Ovary (tissue), 9 donors: ENCODE results near the gene SLC39A8. TPM values are rescaled to one million over a fixed set of nuclear protein-coding genes. Genes with fewer than 3 reads are reported as not detected.

Experiments
- DNase-seq, 5 donors: peaks; one replicate each; pipeline ENCODE4 v3.0.0-alpha.2; 2019 to 2020
- H3K27ac ChIP-seq, 2 donors: fragments of 200-600 bp; one replicate each; pipeline versions ENCODE4 v1.5.1 to v1.8.0; 2019 to 2022
- H3K27me3 ChIP-seq: fragments of 200-600 bp; one replicate; pipeline ENCODE4 v1.8.0; 2022
- H3K36me3 ChIP-seq: fragments of 200-600 bp; sonication (generic); one replicate; pipeline ENCODE4 v1.5.1; 2019
- H3K4me1 ChIP-seq: one replicate; pipeline ENCODE4 v1.8.1; 2013; ENCODE audit warnings: mild to moderate bottlenecking, moderate library complexity; ENCODE audit not compliant: insufficient read depth
- H3K4me3 ChIP-seq: fragments of 200-600 bp; sonication (generic); one replicate; pipeline ENCODE4 v1.5.1; 2017
- H3K9me3 ChIP-seq, 2 donors: fragments of 200-600 bp in 1 of 2; sonication (generic) in 1 of 2; one replicate each; pipeline versions ENCODE4 v1.5.1 to v1.8.1; 2013 to 2019; ENCODE audit warnings: mild to moderate bottlenecking in 1 of 2, moderate library complexity in 1 of 2
- CTCF ChIP-seq, 3 donors: fragments of 450-650 bp in 2 of 3; fragments of 200-600 bp in 1 of 3; IDR thresholded peaks; one replicate each; pipeline versions ENCODE4 v1.5.1 to v1.8.0; 2016 to 2022; ENCODE audit warnings: antibody characterized with exemption in 3 of 3, mild to moderate bottlenecking in 1 of 3
- EP300 ChIP-seq: sonication (generic); formaldehyde crosslinking; IDR thresholded peaks from one replicate; pipeline ENCODE4 v1.6.1; 2017; ENCODE audit warnings: antibody characterized with exemption
- POLR2A ChIP-seq: fragments of 450-650 bp; IDR thresholded peaks from one replicate; pipeline ENCODE4 v1.6.1; 2017; ENCODE audit warnings: antibody characterized with exemption, mild to moderate bottlenecking, moderate library complexity
- WGBS, 3 donors: extraction: QIAGEN DNeasy Blood & Tissue Kit in 1 of 3; methylation state at CpG; one replicate each; pipeline versions ENCODE4 v1.1.5 to v1.1.7; 2013 to 2017; 5-methylcytosine and 5-hydroxymethylcytosine counted together
- intact Hi-C, 4 donors: fragments of 100-400 bp; cut with DNase I; formaldehyde crosslinking; loops; one replicate each; pipeline versions ENCODE4 v1.11.0 to v1.15.1; 2022 to 2023
- polyA plus RNA-seq, 2 donors: library from polyadenylated mRNA; stranded (reverse); fragments of 200-250 nt in 1 of 2; fragments of 350-450 nt in 1 of 2; fragmentation: Illumina TruSeq in 1 of 2; extraction: RNeasy Lipid Tissue Mini Kit (QIAGEN cat#74804) in 1 of 2; gene quantifications; one replicate each; pipeline ENCODE4 v1.2.3, GENCODE V29; 2013 to 2014
- total RNA-seq, 7 donors: library from RNA; depleted of rRNA in 2 of 7; stranded (reverse); fragments of >200 nt in 2 of 7; fragmentation: NEBNext Ultra II Directional in 3 of 7; extraction: Animal tissue kit (Norgen Biotek cat#: 25700) in 3 of 7; gene quantifications; one replicate each; pipeline versions ENCODE4 v1.1.0 to v1.2.4, GENCODE V29; 2016 to 2023
- donor health status: DM: no; HTN: no; CAD: no; lungs with moderate emphysema.
- donor health status: DM: no; HTN: no; CAD: no.
- donor health status: Bipolar disorder and iron deficiency.
- donor health status: DM: yes; HTN: yes; CAD: no.
- donor health status: DM: no; HTN: no; CAD: no.
- donor health status: DM: yes; HTN: yes; CAD: no.

SLC39A8 gene
- total and polyA plus RNA-seq, 9 donors = 11.5 to 28.7 (median 19.2) TPM

GRCh38 chr4:102319594-102319993 lies 25.7 kb downstream of the SLC39A8 start:
- DNase-seq = no peak
- intact Hi-C loops = no loop called here
- Histone ChIP-seq H3K36me3 (no peaks in the 10 kb centered on the region), H3K27ac (no peak overlapping the region), H3K4me3 (no peak overlapping the region), H3K4me1 (no peaks in the 10 kb centered on the region), H3K27me3 (no peaks in the 10 kb centered on the region), H3K9me3 (no peaks in the 10 kb centered on the region)
- WGBS, 3 donors = 59 to 69% (median 65%) methylated on average over 3 of the region's 3 CpGs
- no peak for TF ChIP-seq EP300

DNA sequence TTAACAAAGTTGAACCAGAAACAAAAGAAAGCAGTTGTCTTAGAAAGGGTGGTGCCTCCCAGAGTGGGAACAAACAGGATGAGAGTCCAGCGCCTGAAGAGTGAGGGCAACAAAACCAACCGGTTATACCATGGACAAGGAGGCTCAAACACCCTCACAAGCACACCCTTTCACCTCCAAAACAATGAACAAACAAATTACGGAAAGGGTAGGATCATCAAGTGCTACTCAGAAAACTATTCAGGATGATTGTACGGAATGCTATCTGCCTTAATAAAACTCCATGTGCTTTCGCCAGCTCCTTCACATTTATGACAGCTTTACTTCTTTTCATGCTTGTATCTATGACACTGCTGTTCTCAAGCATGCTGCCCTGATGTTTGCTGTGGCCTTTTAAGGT lies 26.8 kb downstream of the SLC39A8 start:
- Histone ChIP-seq H3K27me3 (no peaks in the 10 kb centered on the region), H3K27ac (no peak overlapping the region), H3K4me3 (no peak overlapping the region), H3K9me3 (no peaks in the 10 kb centered on the region), H3K36me3 (no peaks in the 10 kb centered on the region), H3K4me1 (no peaks in the 10 kb centered on the region)
- no peak for TF ChIP-seq EP300
- TF ChIP-seq CTCF (IDR thresholded peaks at IDR 0.05) = no peak
- TF ChIP-seq POLR2A = no peak
- 74 to 85% (median 84%) methylated on average over 5 of the region's 5 CpGs for WGBS, 3 donors
- no peak for DNase-seq
- intact Hi-C loops = no loop called here

GRCh38 chr4:102318105-102318504 lies 27.2 kb downstream of the SLC39A8 start:
- DNase-seq = no peak
- TF ChIP-seq POLR2A = no peak
- no peak for TF ChIP-seq CTCF (IDR thresholded peaks at IDR 0.05)
- no peak for TF ChIP-seq EP300
- Histone ChIP-seq H3K27me3 (no peaks in the 10 kb centered on the region), H3K36me3 (no peaks in the 10 kb centered on the region), H3K27ac (no peak overlapping the region), H3K9me3 (no peaks in the 10 kb centered on the region), H3K4me1 (no peaks in the 10 kb centered on the region), H3K4me3 (no peak overlapping the region)
- 61 to 67% (median 66%) methylated on average over 3 of the region's 3 CpGs for WGBS, 3 donors
- intact Hi-C loops = no loop called here

- no peak overlapping the region for H3K4me3 ChIP-seq
- H3K9me3 ChIP-seq = no peaks in the 10 kb centered on the region
- no peaks in the 10 kb centered on the region for H3K4me1 ChIP-seq
- 78 to 91% (median 87%) methylated on average over 1 of the region's 1 CpG for WGBS, 3 donors
- DNase-seq = no peak
- no peaks in the 10 kb centered on the region for H3K36me3 ChIP-seq
- intact Hi-C loops = no loop called here
- TF ChIP-seq CTCF (IDR thresholded peaks at IDR 0.05) = no peak
- TF ChIP-seq POLR2A = no peak
- TF ChIP-seq EP300 = no peak
- no peaks in the 10 kb centered on the region for H3K27me3 ChIP-seq
- H3K27ac ChIP-seq = no peak overlapping the region
These were observed 27.8 kb downstream of the SLC39A8 start for GRCh38 chr4:102317459-102317858.

GRCh38 chr4:102316585-102316984 lies 28.7 kb downstream of the SLC39A8 start:
- H3K27me3 ChIP-seq = no peaks in the 10 kb centered on the region
- H3K36me3 ChIP-seq = no peaks in the 10 kb centered on the region
- 95 to 97% (median 96%) methylated on average over 2 of the region's 2 CpGs for WGBS, 3 donors
- H3K4me1 ChIP-seq = no peaks in the 10 kb centered on the region
- TF ChIP-seq EP300 = no peak
- TF ChIP-seq CTCF (IDR thresholded peaks at IDR 0.05) = no peak
- no peak for TF ChIP-seq POLR2A
- intact Hi-C loops = no loop called here
- H3K4me3 ChIP-seq = no peak overlapping the region
- no peak for DNase-seq
- H3K27ac ChIP-seq = no peak overlapping the region
- H3K9me3 ChIP-seq = no peaks in the 10 kb centered on the region
